Measurements from ENCODE around the gene SEC11A. TPM values are rescaled to one million over a fixed set of nuclear protein-coding genes. Genes with fewer than 3 reads are reported as not detected.

The SEC11A gene
- total and polyA plus RNA-seq, 2 donors (not counting 1 experiment from before 2014, with no cell fraction given): 23.1 to 78.0 TPM

DNA sequence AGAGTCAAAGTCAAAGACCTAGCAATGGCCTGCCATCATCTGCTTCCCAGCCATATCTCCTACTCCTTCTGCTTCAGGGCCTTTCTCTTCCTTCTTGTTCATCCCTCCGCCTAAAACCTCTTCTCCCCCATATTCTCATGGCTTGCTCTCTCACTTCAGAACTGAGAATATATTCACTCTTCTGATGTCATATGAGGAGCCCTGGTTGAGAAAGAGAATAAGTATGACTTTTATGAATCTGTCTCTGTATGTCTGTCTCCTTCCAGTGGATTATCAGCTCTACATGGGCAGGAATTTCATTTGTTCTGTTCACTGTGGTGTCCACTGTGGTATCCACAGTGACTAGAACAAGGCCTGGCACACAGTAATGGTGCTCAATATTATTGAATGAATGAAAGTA is 44.3 kb upstream of the SEC11A start:
- Histone ChIP-seq H4K20me1 (ENCODE audit: control insufficient read depth, insufficient read depth, low read length, poor library complexity, severe bottlenecking) (peaks cover 99% of the 10 kb centered on the region), H3K79me2 (ENCODE audit: control insufficient read depth, insufficient read depth, low read length) (peaks cover 100% of the 10 kb centered on the region), H3K4me3 (ENCODE audit: control extremely low read depth in 1 of 5, extremely low read depth in 1 of 5, insufficient read depth in 1 of 5, low read depth in 2 of 5, low read length in 4 of 5) (no peak overlapping the region), H3K9ac (ENCODE audit: low read length) (no peak overlapping the region), H2AFZ (ENCODE audit: insufficient read depth, low read depth, low read length, poor library complexity, severe bottlenecking) (no peak overlapping the region), H3K27me3 (replicated peaks in 1 of 4; ENCODE audit: control extremely low read depth in 1 of 4, control insufficient read depth in 3 of 4, insufficient read depth in 4 of 4, low read length in 3 of 4) (no peaks in the 10 kb centered on the region), H3K9me3 (ENCODE audit: control extremely low read depth in 1 of 3, control insufficient read depth in 2 of 3, insufficient read depth in 1 of 3, low read length in 2 of 3) (no peaks in the 10 kb centered on the region), H3K27ac (ENCODE audit: low read length in 2 of 2) (peak overlapping the region in 1 of 2 donors; percentile 75), H3K4me1 (ENCODE audit: control insufficient read depth in 2 of 2, insufficient read depth in 2 of 2, low read length in 2 of 2) (peaks cover 63 to 64% of the 10 kb centered on the region in 2 donors), H3K4me2 (replicated peaks; ENCODE audit: low read depth, low read length, poor library complexity, severe bottlenecking) (peak overlapping the region; percentile 42), H3K36me3 (replicated peaks in 1 of 2; ENCODE audit: control extremely low read depth in 1 of 2, control insufficient read depth in 1 of 2, extremely low read depth in 1 of 2, insufficient read depth in 2 of 2, low read length in 1 of 2) (peaks cover 0 to 4% of the 10 kb centered on the region in 2 experiments)
- no peak for ATAC-seq (ENCODE audit: low read depth)
- TF ChIP-seq, protein P1, sequence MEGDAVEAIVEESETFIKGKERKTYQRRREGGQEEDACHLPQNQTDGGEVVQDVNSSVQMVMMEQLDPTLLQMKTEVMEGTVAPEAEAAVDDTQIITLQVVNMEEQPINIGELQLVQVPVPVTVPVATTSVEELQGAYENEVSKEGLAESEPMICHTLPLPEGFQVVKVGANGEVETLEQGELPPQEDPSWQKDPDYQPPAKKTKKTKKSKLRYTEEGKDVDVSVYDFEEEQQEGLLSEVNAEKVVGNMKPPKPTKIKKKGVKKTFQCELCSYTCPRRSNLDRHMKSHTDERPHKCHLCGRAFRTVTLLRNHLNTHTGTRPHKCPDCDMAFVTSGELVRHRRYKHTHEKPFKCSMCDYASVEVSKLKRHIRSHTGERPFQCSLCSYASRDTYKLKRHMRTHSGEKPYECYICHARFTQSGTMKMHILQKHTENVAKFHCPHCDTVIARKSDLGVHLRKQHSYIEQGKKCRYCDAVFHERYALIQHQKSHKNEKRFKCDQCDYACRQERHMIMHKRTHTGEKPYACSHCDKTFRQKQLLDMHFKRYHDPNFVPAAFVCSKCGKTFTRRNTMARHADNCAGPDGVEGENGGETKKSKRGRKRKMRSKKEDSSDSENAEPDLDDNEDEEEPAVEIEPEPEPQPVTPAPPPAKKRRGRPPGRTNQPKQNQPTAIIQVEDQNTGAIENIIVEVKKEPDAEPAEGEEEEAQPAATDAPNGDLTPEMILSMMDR (IDR thresholded peaks at IDR 0.05): no peak
- no peak for TF ChIP-seq EZH2 (IDR thresholded peaks at IDR 0.05; ENCODE audit: borderline replicate concordance, insufficient read depth, low read depth, low read length, poor library complexity, severe bottlenecking)
- ChIA-PET POLR2A (no interaction called here), CTCF (no interaction called here)
- Mint-ChIP-seq H3K4me1 (peaks cover 33% of the 10 kb centered on the region), H3K9me3 (ENCODE audit: insufficient read depth) (no peaks in the 10 kb centered on the region), H3K4me3 (no peak overlapping the region), H3K27ac (no peak overlapping the region), H3K27me3 (no peaks in the 10 kb centered on the region)
- no peak for DNase-seq
- no CpG with 5 or more reads among the region's 1 CpG for WGBS (ENCODE audit: insufficient coverage)
- intact Hi-C loops (cut with micrococcal nuclease): no loop called here

DNA sequence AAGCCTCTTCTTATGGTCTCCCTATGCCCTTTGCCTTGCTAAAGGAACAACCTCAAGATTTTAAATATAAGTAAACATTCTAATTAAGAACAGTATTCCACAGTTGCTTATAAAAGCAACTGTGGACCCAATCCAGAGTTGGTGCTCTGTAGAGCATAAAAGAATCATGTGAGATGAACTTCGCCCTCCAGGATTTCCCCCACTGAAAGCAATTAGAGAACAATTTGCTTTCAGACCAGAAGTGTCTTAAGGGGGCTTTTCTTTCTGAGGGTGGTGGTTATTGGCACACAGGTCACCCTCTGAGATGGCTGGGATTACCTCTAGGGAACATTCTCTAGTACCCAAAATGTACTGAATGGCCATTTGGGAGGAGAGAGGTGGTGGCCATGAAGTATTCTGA is 43.1 kb upstream of the SEC11A start:
- Histone ChIP-seq H3K27me3 (replicated peaks in 1 of 4; ENCODE audit: control extremely low read depth in 1 of 4, control insufficient read depth in 3 of 4, insufficient read depth in 4 of 4, low read length in 3 of 4) (no peaks in the 10 kb centered on the region), H3K9ac (ENCODE audit: low read length) (peak overlapping the region; percentile 28), H3K79me2 (ENCODE audit: control insufficient read depth, insufficient read depth, low read length) (peaks cover 100% of the 10 kb centered on the region), H4K20me1 (ENCODE audit: control insufficient read depth, insufficient read depth, low read length, poor library complexity, severe bottlenecking) (peaks cover 98% of the 10 kb centered on the region), H3K9me3 (ENCODE audit: control extremely low read depth in 1 of 3, control insufficient read depth in 2 of 3, insufficient read depth in 1 of 3, low read length in 2 of 3) (no peaks in the 10 kb centered on the region), H3K36me3 (replicated peaks in 1 of 2; ENCODE audit: control extremely low read depth in 1 of 2, control insufficient read depth in 1 of 2, extremely low read depth in 1 of 2, insufficient read depth in 2 of 2, low read length in 1 of 2) (peaks cover 0 to under 1% of the 10 kb centered on the region in 2 experiments), H2AFZ (ENCODE audit: insufficient read depth, low read depth, low read length, poor library complexity, severe bottlenecking) (no peak overlapping the region), H3K4me2 (replicated peaks; ENCODE audit: low read depth, low read length, poor library complexity, severe bottlenecking) (peak overlapping the region; percentile 44), H3K4me3 (ENCODE audit: control extremely low read depth in 1 of 5, extremely low read depth in 1 of 5, insufficient read depth in 1 of 5, low read depth in 2 of 5, low read length in 4 of 5) (no peak overlapping the region), H3K27ac (ENCODE audit: low read length in 2 of 2) (peak overlapping the region in 1 of 2 donors; percentile 60), H3K4me1 (ENCODE audit: control insufficient read depth in 2 of 2, insufficient read depth in 2 of 2, low read length in 2 of 2) (peaks cover 68 to 71% of the 10 kb centered on the region in 2 donors)
- POLR2A ChIA-PET: interaction anchor here (0.6 kb wide), 1 partner anchor 52 kb away, joined by 3 read pairs; no protein-coding TSS in a partner anchor
- H3K4me1 Mint-ChIP-seq: peaks cover 29% of the 10 kb centered on the region
- CTCF ChIA-PET: no interaction called here
- no peaks in the 10 kb centered on the region for H3K27me3 Mint-ChIP-seq
- no peaks in the 10 kb centered on the region for H3K9me3 Mint-ChIP-seq (ENCODE audit: insufficient read depth)
- H3K27ac Mint-ChIP-seq: peak overlapping the region; percentile 2
- peak; percentile 34 for DNase-seq
- peak overlapping the region; percentile 9 for H3K4me3 Mint-ChIP-seq
- no peak for TF ChIP-seq EZH2 (IDR thresholded peaks at IDR 0.05; ENCODE audit: borderline replicate concordance, insufficient read depth, low read depth, low read length, poor library complexity, severe bottlenecking)
- TF ChIP-seq, protein P1 (IDR thresholded peaks at IDR 0.05): no peak
- ATAC-seq (ENCODE audit: low read depth): no peak
- WGBS (ENCODE audit: insufficient coverage): no CpG with 5 or more reads among the region's 1 CpG
- intact Hi-C loops (cut with micrococcal nuclease): no loop called here
